ENCODE results near the gene MEI4.
"Not testable (repeated sequence)": the region's sequence is repeated elsewhere in the genome, so short reads cannot be mapped to it uniquely, and the experiment has no call there.

The MEI4 gene

GRCh38 chr6:77816766-77817270 is 164.0 kb downstream of the MEI4 start:
- no peak for DNase-seq

- DNase-seq, result no peak
Measured at GRCh38 chr6:77822265-77822664, 169.4 kb downstream of the MEI4 start.

- DNase-seq, result no peak
Measured at GRCh38 chr6:77825204-77825603, 172.4 kb downstream of the MEI4 start.

GRCh38 chr6:77829736-77830135 is 176.9 kb downstream of the MEI4 start:
- no peak for DNase-seq

GRCh38 chr6:77833749-77834148 is 180.9 kb downstream of the MEI4 start:
- not testable (repeated sequence) for DNase-seq

- DNase-seq, result no peak
Measured at GRCh38 chr6:77834591-77834996, 181.8 kb downstream of the MEI4 start.

GRCh38 chr6:77837034-77837784 is 184.4 kb downstream of the MEI4 start:
- no peak for DNase-seq

- DNase-seq, result no peak
Measured at GRCh38 chr6:77839292-77839691, 186.5 kb downstream of the MEI4 start.

- DNase-seq, result no peak
Measured at GRCh38 chr6:77844822-77845221, 192.0 kb downstream of the MEI4 start.

GRCh38 chr6:77853401-77853800 is 200.6 kb downstream of the MEI4 start:
- no peak for DNase-seq

- no peak for DNase-seq
Measured at GRCh38 chr6:77856391-77856790, 203.6 kb downstream of the MEI4 start.

GRCh38 chr6:77857421-77857820 is 204.6 kb downstream of the MEI4 start:
- no peak for DNase-seq

- DNase-seq, result no peak
Measured at GRCh38 chr6:77876300-77876699, 223.5 kb downstream of the MEI4 start.

- no peak for DNase-seq
Measured at GRCh38 chr6:77879527-77879926, 226.7 kb downstream of the MEI4 start.

GRCh38 chr6:77880501-77880900 is 227.7 kb downstream of the MEI4 start:
- DNase-seq, result no peak

GRCh38 chr6:77883851-77884250 is 231.0 kb downstream of the MEI4 start:
- DNase-seq, result no peak

- DNase-seq, result no peak
Measured at GRCh38 chr6:77893391-77893790, 240.6 kb downstream of the MEI4 start.

- no peak for DNase-seq
Measured at GRCh38 chr6:77906070-77906469, 253.2 kb downstream of the MEI4 start.

GRCh38 chr6:77910826-77911225 is 258.0 kb downstream of the MEI4 start:
- no peak for DNase-seq

GRCh38 chr6:77926198-77926751 is 273.4 kb downstream of the MEI4 start:
- no peak for DNase-seq

- DNase-seq, result no peak
Measured at GRCh38 chr6:77930382-77930781, 277.5 kb downstream of the MEI4 start.

- no peak for DNase-seq
Measured at GRCh38 chr6:77930952-77931351, 278.1 kb downstream of the MEI4 start.

GRCh38 chr6:77962070-77962469 is 309.2 kb downstream of the MEI4 start:
- DNase-seq, result no peak

GRCh38 chr6:77965449-77965848 is 312.6 kb downstream of the MEI4 start:
- DNase-seq, result no peak

GRCh38 chr6:77972334-77972733 is 319.5 kb downstream of the MEI4 start:
- DNase-seq, result no peak

All from RPMI8226 (cell line).